Measurements from ENCODE around the gene PAQR5. TPM values are rescaled to one million over a fixed set of nuclear protein-coding genes. Genes with fewer than 3 reads are reported as not detected.
"Not testable (repeated sequence)": the region's sequence is repeated elsewhere in the genome, so short reads cannot be mapped to it uniquely, and the experiment has no call there.

Gene PAQR5
- not detected in 2 replicates for total RNA-seq

DNA sequence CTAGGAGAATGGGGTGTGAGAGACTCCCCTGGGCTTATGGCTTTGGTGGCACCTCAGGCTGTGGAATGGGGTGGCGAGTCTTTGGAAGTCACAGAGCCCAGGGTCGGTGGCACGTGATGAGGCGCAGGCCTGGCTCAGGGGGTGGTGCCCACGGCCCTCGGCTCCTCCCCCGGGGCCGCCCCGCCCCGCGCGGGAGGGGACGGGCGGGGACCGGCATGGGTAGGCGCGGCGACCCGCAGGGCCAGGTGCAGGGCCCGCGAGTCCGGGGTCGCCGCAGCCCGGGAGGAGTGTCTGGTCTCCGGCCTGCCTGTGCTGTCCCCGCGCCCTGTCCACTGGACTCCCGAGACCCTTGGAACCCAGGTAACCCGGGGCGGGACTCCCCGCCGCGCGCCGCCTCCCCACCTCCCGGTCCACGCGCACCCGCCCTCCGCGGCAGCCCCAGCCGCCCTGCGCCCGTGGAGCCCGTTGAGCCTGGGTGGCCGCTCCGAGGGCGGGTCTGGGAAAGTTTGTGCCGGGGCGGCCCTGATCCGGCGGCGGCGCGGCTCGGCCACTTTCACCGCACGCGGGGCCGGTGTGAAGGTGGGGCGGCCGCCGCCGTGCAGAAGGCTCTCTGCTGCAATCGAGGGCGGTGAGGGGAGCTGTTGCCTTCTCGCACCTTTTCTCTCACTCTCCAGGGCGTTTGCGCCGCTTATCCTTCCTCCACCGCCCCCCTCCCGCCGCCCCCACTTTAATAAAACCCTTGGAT is at the start of gene PAQR5:
PAQR5 (plus strand) TSS at position 216 of the 745 bp plus-strand sequence. CDS start 61,169 bp downstream, outside the sequence.
- intact Hi-C loops (cut with micrococcal nuclease): no loop called here

DNA sequence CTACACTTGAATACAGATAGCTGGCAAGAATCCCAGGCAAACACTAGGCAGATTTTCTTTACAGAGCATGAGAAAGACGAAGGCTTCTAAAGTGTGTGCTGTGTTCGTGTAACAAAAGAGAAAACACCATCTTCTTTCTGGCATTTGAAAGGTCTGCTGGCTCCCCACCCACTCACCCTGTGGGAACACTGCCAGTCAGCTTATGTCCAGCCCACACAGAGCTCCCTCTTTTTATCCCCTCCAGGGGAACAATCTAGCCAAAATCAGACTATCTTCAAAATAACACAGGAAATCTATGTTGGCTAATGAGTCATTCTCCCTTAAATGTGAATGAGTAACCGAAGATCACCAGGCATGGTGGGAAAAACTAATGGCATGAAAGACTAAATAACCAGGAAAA is 45.6 kb upstream of the PAQR5 start:
- intact Hi-C loops (cut with micrococcal nuclease): no loop called here

GRCh38 chr15:69265347-69265955 is 33.3 kb upstream of the PAQR5 start:
- intact Hi-C loops (cut with micrococcal nuclease): loop anchor here (1.0 kb wide), 1 partner anchor 206 kb away; no protein-coding TSS in a partner anchor

DNA sequence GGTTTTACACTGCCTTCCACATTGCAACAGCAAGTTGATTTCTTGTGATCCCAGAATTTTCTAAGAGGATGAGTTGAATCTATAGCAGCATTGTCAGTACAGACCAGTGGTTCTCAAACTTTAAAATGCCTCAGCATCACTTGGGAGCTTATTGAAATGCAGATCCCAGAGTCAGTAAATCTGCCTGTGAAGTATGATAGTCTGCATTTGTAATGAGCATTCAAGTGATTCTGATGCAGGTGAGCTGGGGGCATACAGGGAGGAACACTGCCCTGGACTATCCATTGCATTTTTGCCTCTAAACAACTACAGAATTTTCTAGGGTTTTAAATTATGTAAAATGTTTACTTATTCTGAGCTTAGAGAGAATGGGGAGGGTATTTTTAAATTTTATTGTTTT is 27.5 kb upstream of the PAQR5 start:
- intact Hi-C loops (cut with micrococcal nuclease): no loop called here

DNA sequence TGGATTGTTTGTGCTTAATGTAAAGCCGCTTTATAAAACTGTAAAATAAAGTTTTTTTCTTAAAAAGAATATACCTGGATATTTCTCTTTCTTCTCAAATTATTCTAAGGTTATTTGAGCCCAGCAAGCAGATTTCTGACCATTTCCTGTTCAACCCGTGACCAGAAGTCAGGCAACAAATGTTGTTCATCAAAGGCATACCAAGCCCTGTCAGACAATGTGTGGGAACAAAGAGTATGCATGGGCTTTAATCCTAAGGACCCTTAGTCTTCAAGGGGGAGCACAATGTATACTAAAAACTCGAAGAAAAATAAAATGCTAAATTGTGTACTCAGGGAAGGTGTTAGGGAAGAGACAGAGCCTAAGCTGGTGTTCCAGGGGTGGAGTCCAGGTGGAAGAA is 26.6 kb upstream of the PAQR5 start:
- intact Hi-C loops (cut with micrococcal nuclease): no loop called here

GRCh38 chr15:69272891-69273290 is 25.8 kb upstream of the PAQR5 start:
- intact Hi-C loops (cut with micrococcal nuclease): no loop called here

- intact Hi-C loops (cut with micrococcal nuclease): no loop called here
Observed at GRCh38 chr15:69275074-69275670, 23.5 kb upstream of the PAQR5 start.

DNA sequence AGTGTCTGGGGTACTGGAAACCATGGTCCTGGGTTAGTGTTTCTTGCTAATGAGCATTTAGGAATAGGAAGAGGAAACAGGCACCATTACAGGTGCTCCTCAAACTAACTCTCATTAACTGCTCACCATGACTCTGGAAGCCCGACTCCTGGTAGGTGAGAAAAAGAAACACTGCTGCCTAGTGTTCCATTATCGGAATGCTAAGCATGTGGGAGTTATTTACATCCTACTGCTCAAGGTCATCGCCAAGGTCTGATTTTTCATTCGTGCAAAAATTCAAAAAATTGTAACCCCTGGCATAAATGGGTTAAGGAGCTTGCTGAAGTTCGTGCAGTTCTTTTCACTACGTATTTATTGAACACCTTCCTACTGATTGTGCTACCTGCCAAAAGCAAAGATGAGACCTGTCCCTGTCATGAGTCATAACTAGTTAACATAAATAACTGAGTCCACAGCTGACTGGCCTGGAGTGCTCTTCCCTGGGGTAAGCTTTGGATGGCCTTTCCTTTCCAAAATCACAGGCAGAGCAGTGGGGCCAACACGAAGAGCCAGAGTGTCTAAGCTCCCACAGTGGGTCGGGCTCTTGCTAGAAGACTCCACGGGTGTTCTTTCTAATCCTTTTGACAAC is 22.7 kb upstream of the PAQR5 start:
- intact Hi-C loops (cut with micrococcal nuclease): no loop called here

DNA sequence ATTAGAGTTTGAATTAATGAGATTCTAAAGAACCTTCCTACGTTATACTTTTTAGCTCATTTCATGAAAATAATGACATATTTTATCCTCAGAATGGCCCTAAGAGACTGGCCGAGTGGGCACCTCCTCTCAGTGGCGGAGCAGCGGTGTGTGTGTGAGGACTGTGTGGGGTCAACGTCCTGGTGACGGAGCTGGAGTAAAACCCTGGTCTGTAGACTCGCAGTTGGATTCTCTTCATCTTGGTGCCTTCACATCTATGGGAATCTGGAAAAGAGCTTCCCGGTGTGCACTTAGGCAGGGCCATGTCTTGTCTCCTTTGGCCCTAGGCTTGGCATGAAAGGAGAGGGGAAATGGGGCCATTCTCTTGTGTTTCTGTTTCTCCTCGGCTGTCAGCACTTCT is 21.4 kb upstream of the PAQR5 start:
- intact Hi-C loops (cut with micrococcal nuclease): no loop called here

DNA sequence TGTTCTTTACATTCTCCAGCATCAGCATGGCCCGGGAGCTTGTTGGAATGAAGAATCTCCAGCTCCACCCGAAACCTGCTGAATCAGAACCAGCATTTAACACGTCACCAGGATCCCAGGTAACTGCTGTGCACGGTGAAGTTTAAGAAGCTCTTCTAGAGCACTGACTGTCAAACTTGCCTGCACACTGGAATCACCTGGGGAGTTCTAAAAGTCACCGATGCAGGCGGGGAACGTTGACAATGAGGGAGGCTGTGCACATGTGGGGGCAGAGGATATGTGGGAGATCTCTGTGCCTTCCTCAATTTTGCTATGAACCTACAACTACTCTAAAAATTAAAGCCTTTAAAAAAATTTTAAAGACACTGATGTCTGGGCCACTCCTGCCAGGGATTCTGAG is 19.1 kb upstream of the PAQR5 start:
- intact Hi-C loops (cut with micrococcal nuclease): no loop called here

DNA sequence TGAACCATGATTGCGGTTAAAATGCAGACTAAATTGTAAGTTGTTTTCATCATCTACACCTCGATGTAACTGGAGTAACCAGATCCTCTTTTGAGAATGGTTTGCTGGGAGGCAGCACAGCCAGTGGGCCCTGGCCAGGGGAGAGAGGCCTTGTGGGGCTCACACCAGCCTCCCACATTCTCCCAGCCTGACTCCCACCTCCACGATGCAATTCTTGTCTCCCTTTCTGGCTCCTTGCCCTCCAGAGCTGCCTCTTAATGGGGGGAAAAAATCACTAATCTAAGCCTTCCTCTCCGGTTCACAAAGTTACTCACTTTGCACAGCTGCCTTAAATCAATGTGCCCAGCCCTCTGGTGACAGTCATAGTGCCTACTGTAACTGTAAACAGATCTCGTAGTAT is 17.9 kb upstream of the PAQR5 start:
- intact Hi-C loops (cut with micrococcal nuclease): no loop called here

- intact Hi-C loops (cut with micrococcal nuclease): no loop called here
Observed at GRCh38 chr15:69282104-69282743, 16.5 kb upstream of the PAQR5 start.

GRCh38 chr15:69285834-69286233 is 12.9 kb upstream of the PAQR5 start:
- intact Hi-C loops (cut with micrococcal nuclease): no loop called here

DNA sequence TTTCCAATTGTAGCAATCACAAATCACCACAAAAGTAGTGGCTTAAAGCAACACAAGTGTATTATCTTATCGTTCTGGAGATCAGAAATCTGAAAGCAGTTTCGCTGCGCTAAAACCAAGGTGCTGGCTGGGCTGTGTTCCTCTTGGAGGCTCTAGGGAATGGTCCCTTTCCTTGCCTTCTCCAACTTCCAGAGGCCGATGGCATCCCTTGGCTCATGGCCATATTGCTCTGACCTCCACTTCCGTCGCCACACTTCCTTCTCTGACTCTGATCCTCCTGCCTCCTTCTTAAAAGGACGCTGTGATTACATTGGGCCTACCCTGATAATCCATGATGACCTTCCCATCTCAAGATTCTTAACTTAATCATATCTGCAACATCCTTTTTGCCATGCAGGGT is 10.7 kb upstream of the PAQR5 start:
- intact Hi-C loops (cut with micrococcal nuclease): no loop called here

GRCh38 chr15:69288531-69289341 is 10.0 kb upstream of the PAQR5 start:
- intact Hi-C loops (cut with micrococcal nuclease): no loop called here

GRCh38 chr15:69289342-69290146 is 9.2 kb upstream of the PAQR5 start:
- intact Hi-C loops (cut with micrococcal nuclease): no loop called here

DNA sequence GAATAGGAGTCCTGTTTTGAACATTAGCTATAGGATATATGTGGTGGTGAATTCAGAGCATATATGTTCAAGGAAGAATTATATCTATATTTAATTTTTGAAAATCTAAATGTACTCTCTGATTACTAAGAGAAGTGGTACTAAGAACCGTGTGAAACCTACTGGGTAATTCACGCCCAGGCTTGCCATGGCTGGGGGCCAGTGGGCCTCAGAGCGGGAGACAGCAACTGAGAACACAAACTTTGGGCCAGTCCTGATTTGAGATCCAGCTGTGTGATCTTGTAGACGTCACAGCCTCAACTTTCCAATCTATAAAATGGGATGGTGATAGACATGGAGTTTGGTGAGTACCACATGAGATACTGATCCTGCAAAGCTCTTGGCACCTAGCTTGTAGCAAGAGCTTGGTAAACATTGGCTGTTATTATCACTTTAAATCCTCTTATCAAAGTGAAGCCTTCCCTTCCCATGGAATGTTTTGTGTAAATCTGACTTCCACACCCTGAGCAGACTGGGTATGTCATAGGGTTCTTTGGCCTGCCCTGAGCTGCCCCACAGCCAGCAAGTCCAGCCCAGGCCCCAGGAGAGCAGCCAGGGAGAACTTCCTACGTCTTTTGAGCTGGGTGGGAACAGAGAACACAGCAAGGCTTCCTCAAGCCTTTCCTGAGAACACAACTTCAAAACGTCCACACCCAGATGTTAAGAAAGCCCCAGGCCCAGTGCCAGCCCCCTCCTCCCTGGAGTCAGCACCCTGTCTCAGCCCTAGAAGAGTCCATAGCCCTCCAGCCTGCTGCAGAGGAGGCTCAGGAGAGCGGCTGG is 8.2 kb upstream of the PAQR5 start:
- intact Hi-C loops (cut with micrococcal nuclease): no loop called here

- intact Hi-C loops (cut with micrococcal nuclease): not testable (repeated sequence)
Observed at GRCh38 chr15:69291651-69292050, 7.1 kb upstream of the PAQR5 start.

- intact Hi-C loops (cut with micrococcal nuclease): no loop called here
Observed at GRCh38 chr15:69292826-69293420, 5.8 kb upstream of the PAQR5 start.

All from T-helper 1 cell treated with Interleukin-12 subunit alpha and Interleukin-12 subunit beta and Interleukin-4 antibody, amounts not matched to agents 30 ng/mL and 1 ng/mL, for 36 hours (primary cell).